GM19324 (cell line): ENCODE results near the gene KRTAP10-7.
"Not testable (repeated sequence)": the region's sequence is repeated elsewhere in the genome, so short reads cannot be mapped to it uniquely, and the experiment has no call there.

Experiments
- ATAC-seq: cut with Tn5 transposase; IDR thresholded peaks from one replicate; pipeline ENCODE4 v1.9.1; 2021; ENCODE audit warnings: mild to moderate bottlenecking, moderate library complexity; ENCODE audit not compliant: unreplicated experiment, low FRiP score

The KRTAP10-7 gene

GRCh38 chr21:44589586-44590305, 10.7 kb upstream of the KRTAP10-7 start:
- no peak for ATAC-seq

GRCh38 chr21:44590311-44590721, 10.1 kb upstream of the KRTAP10-7 start:
- ATAC-seq: no peak

DNA sequence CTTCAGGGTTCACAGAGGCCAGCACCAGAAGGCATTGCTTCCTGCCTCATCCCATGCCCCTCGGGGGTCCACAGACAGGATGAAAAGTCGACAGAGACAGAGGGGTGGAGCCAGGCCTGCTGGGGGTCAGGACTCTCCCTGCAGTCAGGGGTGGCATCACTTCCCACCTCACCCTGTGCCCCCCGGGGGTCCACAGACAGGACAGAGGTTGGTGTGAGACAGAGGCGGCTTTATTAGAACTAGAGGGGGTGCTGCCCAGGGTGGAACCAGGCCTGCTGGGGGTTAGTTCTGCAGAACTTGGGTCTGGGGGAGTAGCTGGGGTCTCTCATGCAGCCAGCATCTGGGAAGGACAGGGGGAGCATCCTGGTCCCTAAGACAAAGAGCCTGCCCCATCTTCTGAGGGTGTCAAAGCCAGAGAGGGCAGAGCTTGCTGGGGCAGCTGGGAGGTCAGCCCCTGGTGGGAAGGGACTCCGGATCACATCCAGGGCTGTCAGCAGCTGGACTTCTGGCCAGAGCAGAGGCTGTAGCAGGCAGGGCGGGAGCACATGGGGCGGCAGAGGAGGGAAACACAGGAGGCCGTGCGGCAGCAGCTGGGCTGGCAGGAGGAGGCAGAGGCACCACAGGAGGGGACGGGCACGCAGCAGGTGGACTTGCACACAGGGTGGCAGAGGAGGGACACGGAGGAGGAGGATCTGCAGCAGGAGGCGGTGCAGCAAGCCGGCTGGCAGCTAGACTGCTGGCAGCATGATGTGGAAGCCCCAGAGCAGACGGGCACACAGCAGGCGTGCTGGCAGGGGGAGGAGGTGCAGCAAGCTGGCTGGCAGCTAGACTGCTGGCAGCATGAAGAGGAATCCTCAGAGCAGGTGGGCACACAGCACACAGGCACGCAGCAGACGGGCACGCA, 9.2 kb upstream of the KRTAP10-7 start:
- not testable (repeated sequence) for ATAC-seq

- ATAC-seq: not testable (repeated sequence)
Measured at GRCh38 chr21:44591801-44592130, 8.6 kb upstream of the KRTAP10-7 start.

GRCh38 chr21:44592446-44593311, 7.7 kb upstream of the KRTAP10-7 start, which contains the start of gene KRTAP10-6:
TSS of gene KRTAP10-6 (minus strand) at chr21:44592505. CDS start at chr21:44592484, 21 bp downstream.
- no peak for ATAC-seq

DNA sequence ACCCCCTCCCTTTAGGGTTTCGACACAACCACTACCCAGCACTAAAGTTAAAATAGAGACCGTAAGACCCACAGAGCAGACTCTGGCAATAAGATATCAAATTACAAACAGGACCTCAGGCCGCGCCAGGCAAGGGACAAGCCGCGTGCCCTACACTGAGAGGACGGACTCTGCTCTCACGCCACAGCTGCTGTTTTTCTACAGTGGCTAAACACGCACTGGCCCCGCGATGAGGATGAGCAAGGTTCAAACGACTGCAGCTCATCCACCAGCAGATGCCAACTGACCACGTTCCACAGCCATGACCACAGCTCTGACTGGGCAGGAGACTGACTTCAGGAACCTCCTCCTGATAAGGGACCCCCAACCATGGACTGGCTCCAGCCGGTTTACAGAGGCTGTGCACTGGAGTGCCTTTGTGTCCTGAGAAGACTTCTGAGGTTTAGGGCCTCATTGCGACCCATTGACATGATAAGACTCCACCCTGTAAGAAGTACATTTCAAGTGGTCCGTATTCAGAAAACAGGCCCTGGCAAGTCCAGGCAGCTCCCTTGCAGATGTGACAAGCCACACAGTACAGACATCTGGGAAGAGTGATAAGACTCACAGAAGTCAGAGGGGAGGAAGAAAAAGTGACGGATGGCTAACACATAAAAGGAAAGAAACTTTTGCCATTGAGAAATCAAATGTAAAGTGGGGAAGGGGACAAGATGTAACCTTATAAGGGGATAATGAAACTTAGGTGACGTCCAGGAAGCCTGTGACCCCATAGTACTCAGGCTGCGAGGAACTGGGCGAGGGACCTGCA, 6.6 kb upstream of the KRTAP10-7 start:
- no peak for ATAC-seq

DNA sequence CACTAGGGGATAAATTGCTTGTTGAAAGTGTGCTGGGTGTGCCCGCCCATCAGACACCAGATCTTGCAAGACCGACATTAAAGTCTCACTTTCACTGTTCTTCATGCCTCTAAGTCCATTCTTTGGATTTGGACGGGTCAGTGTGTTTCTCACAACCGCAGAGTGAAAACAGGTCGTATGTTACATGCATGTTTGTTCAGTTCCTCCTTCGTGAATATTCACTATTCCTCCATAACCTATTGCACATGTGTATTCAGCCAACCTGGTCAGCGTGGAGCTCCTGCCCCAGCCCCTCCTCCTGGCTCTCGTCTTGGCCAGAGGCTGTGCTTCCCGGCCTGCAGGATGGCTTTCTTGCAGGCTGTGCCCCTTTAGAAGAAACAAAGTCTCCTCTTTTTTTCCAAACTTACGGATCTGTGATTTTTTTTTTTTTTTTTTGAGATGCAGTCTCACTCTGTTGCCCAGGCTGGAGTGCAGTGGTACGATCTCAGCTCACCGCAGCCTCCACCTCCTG, 5.9 kb upstream of the KRTAP10-7 start:
- ATAC-seq: no peak

- no peak for ATAC-seq
Measured at GRCh38 chr21:44595524-44595923, 4.9 kb upstream of the KRTAP10-7 start.

- ATAC-seq: no peak
Measured at GRCh38 chr21:44596068-44596725, 4.2 kb upstream of the KRTAP10-7 start.

DNA sequence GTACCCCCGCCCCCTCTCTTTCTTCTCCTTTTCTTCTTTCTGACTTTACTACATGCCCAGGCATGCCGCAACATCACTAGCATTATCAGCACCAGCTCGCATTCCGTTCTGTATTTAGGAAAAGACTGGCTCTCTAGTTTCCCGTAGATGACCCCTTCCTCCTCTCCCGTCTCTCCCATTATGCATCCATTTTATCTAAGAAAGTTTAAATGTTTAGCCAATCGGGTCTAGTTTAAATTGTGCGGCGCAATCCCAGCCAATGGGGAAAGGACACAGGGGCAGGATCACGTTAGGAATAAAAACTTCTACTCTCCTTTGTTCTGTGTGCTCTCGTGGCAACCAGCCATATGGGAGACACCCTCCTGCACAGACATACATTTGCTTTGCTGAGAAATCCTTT, 2.3 kb upstream of the KRTAP10-7 start:
- ATAC-seq: no peak

DNA sequence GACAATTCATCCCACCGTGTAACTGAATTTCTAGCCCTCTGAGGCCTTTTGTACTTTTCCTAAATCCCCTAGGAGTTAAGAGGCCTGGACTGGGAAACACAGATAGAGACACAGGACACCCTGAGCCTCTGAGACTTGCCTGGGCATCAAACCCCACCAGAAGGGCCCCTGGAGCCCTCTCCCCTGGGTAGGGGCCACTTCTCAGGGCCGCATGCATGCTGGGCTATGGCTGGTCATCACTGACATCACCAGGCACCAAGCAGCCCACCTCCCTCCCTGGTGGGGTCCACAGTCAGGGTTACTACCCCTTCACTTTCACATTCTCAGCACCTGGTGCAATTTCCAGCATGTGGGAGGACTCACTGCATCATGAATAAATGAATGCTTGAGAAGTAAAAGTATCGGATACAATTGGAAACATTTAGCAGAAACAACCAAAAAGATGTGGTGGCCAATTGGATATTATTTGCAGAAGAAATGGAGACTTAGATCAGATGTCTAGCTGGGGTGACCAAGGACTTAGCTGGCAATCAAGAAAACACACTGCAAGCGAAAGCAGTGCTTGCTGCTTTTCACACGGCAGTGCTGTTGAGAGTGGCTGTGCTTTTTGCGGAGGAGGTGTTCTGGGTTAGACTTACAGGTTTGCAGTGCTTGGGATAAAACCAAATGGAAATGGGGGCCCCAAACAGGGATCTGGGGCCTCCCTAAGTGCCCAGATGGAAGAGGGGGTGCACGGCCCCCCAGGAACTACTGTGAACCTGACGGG, 950 bp upstream of the KRTAP10-7 start:
- ATAC-seq: no peak

DNA sequence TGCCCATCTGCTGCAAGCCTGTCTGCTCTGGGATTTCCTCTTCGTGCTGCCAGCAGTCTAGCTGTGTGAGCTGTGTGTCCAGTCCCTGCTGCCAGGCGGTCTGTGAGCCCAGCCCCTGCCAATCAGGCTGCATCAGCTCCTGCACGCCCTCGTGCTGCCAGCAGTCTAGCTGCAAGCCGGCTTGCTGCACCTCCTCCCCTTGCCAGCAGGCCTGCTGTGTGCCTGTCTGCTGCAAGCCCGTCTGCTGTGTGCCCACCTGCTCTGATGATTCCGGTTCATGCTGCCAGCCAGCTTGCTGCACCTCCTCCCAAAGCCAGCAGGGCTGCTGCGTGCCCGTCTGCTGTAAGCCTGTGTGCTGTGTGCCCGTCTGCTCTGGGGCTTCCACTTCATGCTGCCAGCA, 694 bp downstream of the KRTAP10-7 start:
- not testable (repeated sequence) for ATAC-seq

DNA sequence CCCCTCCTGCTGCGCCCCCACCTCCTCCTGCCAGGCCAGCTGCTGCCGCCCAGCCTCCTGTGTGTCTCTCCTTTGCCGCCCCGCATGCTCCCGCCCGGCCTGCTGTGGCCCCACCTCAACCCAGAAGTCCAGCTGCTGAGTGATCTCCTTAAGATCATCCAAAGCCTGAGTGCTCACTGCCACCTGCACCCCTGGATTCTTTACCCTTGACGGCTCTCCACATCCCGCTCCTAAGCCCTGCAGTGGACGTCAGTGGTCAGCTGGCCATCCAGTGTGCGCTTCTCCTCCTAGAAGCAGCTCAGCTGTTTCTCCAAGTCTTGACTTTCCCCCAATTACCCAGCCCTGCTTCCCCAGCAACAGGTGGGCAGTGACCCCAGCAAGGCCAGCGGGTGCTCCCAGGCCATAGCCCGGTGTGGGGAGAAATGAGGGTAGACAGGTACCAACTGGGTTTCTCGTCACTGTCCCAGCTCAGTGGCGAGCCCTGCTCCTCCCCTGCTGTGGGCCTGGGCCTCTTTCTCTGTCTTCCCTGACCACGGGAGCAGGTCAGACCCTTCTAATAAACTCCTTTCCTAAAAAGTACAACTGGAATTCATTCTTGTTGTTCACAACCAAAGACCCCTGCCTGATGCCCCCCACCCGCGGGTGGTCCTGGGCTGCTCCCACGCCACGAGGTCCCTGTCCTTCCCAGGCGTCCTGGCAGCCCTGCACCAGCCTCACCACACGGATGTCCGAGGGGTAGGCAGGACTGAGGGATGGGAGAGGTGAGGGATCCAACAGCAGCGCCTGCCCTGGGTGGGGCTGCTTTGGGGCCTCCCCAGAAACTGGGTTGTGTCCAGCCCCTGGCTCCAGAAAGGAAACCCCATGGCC, 1.4 kb downstream of the KRTAP10-7 start:
- no peak for ATAC-seq

DNA sequence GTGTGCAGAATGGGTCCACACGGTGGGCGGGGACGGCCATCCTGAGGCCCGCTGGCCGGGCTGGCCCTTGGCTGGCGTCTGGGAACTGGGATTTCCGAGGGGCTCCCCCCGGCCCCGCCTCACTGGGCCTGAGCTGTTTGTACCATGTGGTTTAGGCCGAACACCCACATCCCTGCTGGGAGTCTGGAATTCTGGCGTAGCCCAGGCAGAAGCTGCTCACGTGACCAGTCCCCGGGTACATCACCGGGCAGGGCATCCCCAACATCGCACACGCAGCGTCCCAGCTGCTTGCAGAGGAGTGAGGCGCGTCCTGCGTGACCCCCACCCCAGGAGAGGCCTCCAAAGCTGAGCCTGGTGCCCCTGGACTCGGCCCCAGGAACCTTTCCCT, 2.1 kb downstream of the KRTAP10-7 start:
- ATAC-seq: no peak

- no peak for ATAC-seq
Measured at GRCh38 chr21:44603109-44603875, 2.9 kb downstream of the KRTAP10-7 start.

DNA sequence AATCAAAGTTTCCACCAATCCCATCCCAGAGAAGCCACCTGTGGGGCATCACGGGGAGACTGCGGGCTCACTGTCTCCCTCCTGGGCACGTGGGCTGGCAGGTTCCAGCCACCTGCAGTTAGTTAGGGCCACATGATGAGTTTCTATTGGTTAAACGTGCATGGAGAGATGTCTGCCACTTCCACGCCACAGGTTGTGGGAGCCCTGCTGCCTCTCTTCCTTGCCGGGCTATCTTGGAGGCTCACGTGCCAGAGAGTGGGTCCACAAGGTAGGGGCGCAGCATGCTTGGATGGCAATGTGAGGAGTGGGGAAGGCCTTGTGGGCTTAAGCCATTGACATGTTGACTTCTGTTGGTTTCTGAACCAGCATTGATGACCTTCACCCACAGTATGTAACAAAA, 3.5 kb downstream of the KRTAP10-7 start:
- no peak for ATAC-seq

- ATAC-seq: no peak
Measured at GRCh38 chr21:44606495-44606894, 6.1 kb downstream of the KRTAP10-7 start.
